ENCODE results near the gene KRTAP5-2. TPM values are rescaled to one million over a fixed set of nuclear protein-coding genes. Genes with fewer than 3 reads are reported as not detected.
"Not testable (repeated sequence)": the region's sequence is repeated elsewhere in the genome, so short reads cannot be mapped to it uniquely, and the experiment has no call there.

Gene KRTAP5-2
- not detected for total RNA-seq
- polyA plus RNA-seq: not detected
- long read RNA-seq, donor 1: 0 reads
- long read RNA-seq, donor 2: 0 reads

GRCh38 chr11:1597994-1598380 is at the start of gene KRTAP5-2:
Gene KRTAP5-2, minus strand, starts transcription at chr11:1598294. Its CDS starts 44 bp downstream, at chr11:1598250.
- H3K27ac ChIP-seq: peak within 1 kb of the TSS in 3 of 8 donors; percentile 37 to 63 (median 44)
- H3K4me1 ChIP-seq: peaks cover 0 to 19% (median 6%) of the 10 kb centered on the region in 6 donors
- TF ChIP-seq POLR2AphosphoS5 (IDR thresholded peaks at IDR 0.05) (no peak), POLR2A (IDR thresholded peaks at IDR 0.05) (no peak)
- TF ChIP-seq, protein P1, sequence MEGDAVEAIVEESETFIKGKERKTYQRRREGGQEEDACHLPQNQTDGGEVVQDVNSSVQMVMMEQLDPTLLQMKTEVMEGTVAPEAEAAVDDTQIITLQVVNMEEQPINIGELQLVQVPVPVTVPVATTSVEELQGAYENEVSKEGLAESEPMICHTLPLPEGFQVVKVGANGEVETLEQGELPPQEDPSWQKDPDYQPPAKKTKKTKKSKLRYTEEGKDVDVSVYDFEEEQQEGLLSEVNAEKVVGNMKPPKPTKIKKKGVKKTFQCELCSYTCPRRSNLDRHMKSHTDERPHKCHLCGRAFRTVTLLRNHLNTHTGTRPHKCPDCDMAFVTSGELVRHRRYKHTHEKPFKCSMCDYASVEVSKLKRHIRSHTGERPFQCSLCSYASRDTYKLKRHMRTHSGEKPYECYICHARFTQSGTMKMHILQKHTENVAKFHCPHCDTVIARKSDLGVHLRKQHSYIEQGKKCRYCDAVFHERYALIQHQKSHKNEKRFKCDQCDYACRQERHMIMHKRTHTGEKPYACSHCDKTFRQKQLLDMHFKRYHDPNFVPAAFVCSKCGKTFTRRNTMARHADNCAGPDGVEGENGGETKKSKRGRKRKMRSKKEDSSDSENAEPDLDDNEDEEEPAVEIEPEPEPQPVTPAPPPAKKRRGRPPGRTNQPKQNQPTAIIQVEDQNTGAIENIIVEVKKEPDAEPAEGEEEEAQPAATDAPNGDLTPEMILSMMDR (IDR thresholded peaks at IDR 0.05 in 8 of 11, conservative IDR thresholded peaks at IDR 0.05 in 3 of 11): no peak
- intact Hi-C loops (cut with DNase I; ENCODE audit: low total_unique reads): no loop called here
- H3K4me3 ChIP-seq: no peak within 1 kb of the TSS
- H3K9me3 ChIP-seq: no peaks in the 10 kb centered on the region
- H3K27me3 ChIP-seq (replicated peaks in 1 of 7): peaks cover 0 to 79% (median 0%) of the 10 kb centered on the region in 7 donors
- no peaks in the 10 kb centered on the region for H3K36me3 ChIP-seq
- WGBS, 5 donors: 47 to 76% (median 52%) methylated on average over 2 to 4 of the region's 4 CpGs
- peak; percentile 48 for DNase-seq

DNA sequence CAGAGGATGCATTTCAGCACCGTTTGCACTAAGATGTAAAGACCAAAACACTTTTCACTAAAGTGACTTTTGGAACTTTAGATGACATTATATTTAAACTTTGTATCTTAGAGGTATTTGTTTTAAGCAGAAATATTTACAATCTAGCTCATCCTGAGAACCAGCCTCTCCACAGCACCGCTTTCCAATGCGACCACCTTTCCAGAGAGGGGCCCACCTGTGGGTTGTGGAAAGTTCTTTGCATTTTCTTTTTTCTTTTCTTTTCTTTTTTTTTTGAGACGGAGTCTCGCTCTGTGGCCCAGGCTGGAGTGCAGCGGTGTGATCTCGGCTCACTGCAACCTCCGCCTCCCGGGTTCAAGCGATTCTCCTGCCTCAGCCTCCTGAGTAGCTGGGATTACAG is 48.4 kb upstream of the KRTAP5-2 start:
- H3K27me3 ChIP-seq (replicated peaks in 1 of 7): peaks cover 0 to 32% (median 5%) of the 10 kb centered on the region in 7 donors
- H3K4me3 ChIP-seq; H3K36me3 ChIP-seq; H3K4me1 ChIP-seq; H3K9me3 ChIP-seq; intact Hi-C loops (cut with DNase I; ENCODE audit: low total_unique reads); H3K27ac ChIP-seq: not testable (repeated sequence)
- 88 to 95% (median 91%) methylated on average over 10 of the region's 10 CpGs for WGBS, 5 donors
- DNase-seq: peak; percentile 13

- DNase-seq: peak; percentile 38
- Histone ChIP-seq H3K27ac (no peak overlapping the region), H3K4me3 (no peak overlapping the region), H3K36me3 (no peaks in the 10 kb centered on the region), H3K27me3 (replicated peaks in 1 of 7) (peaks cover 0 to 43% (median 14%) of the 10 kb centered on the region in 7 donors), H3K9me3 (no peaks in the 10 kb centered on the region), H3K4me1 (no peaks in the 10 kb centered on the region)
- 52 to 68% (median 52%) methylated on average over 8 to 12 of the region's 12 CpGs for WGBS, 5 donors
- intact Hi-C loops (cut with DNase I; ENCODE audit: low total_unique reads): no loop called here
- TF ChIP-seq, protein P1 (IDR thresholded peaks at IDR 0.05 in 8 of 11, conservative IDR thresholded peaks at IDR 0.05 in 3 of 11): no peak
- no peak for TF ChIP-seq POLR2A (IDR thresholded peaks at IDR 0.05)
- no peak for TF ChIP-seq POLR2AphosphoS5 (IDR thresholded peaks at IDR 0.05)
Measured at GRCh38 chr11:1645357-1645821, 47.3 kb upstream of the KRTAP5-2 start.

DNA sequence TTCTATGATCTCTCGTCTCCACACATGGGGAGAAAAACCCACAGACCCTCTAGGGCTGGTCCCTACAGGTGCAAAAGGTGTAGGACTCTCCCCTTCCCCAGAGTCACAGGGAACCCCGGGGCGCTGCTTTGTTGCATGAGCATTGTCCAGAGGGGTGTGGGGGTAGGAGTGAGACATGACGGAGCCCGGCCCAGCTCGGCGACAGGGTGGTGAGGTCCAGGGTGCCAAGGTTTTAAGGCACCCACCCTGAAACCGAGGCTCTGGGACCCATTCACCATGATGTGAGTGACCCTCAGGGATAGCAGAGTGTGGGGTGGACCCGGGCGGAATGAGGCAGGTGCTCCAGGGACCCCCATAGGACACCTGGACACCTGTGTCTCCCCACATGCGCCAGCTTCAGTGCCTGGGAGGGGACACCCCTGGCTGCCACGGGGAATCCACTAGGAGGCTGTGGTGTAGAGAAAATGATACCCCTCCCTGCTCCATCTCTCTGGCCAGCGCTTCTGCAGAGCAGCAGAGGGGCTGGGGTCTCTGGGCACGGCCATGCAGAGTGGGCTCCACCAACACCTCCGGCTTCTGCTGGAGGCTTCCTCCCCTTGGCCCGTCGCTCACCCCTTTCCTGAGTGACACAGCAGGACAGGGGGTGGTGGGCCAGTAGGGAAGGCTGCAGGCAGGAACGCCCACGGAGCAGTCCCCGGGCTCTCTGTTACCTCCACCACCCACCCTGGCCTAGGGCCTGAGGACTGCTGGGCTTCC is 46.7 kb upstream of the KRTAP5-2 start:
- Histone ChIP-seq H3K9me3 (no peaks in the 10 kb centered on the region), H3K4me1 (peaks cover 0 to 6% (median 0%) of the 10 kb centered on the region in 6 donors), H3K4me3 (no peak overlapping the region), H3K27ac (no peak overlapping the region), H3K27me3 (replicated peaks in 1 of 7) (peaks cover 0 to 49% (median 20%) of the 10 kb centered on the region in 7 donors), H3K36me3 (no peaks in the 10 kb centered on the region)
- TF ChIP-seq POLR2A (IDR thresholded peaks at IDR 0.05): no peak
- no peak for TF ChIP-seq POLR2AphosphoS5 (IDR thresholded peaks at IDR 0.05)
- TF ChIP-seq, protein P1 (IDR thresholded peaks at IDR 0.05 in 8 of 11, conservative IDR thresholded peaks at IDR 0.05 in 3 of 11): no peak
- 70 to 88% (median 73%) methylated on average over 16 to 20 of the region's 20 CpGs for WGBS, 5 donors
- intact Hi-C loops (cut with DNase I; ENCODE audit: low total_unique reads): no loop called here
- peak; percentile 50 for DNase-seq

Measured in spleen (tissue), 13 donors.